Measurements from ENCODE around the gene REXO5.

The REXO5 gene

GRCh38 chr16:20765732-20766131 lies 40.6 kb upstream of the REXO5 start:
- no peak for TF ChIP-seq CTCF (IDR thresholded peaks at IDR 0.05; ENCODE audit: low read length, missing control alignments)
- no peak overlapping the region for H3K4me3 ChIP-seq (replicated peaks; ENCODE audit: low read depth, low read length)
- no peak for DNase-seq (ENCODE audit: low read depth)

GRCh38 chr16:20766294-20766693 lies 40.0 kb upstream of the REXO5 start:
- H3K4me3 ChIP-seq (replicated peaks; ENCODE audit: low read depth, low read length), result no peak overlapping the region
- no peak for DNase-seq (ENCODE audit: low read depth)
- TF ChIP-seq CTCF (IDR thresholded peaks at IDR 0.05; ENCODE audit: low read length, missing control alignments), result no peak

GRCh38 chr16:20767577-20767976 lies 38.8 kb upstream of the REXO5 start:
- no peak for DNase-seq (ENCODE audit: low read depth)
- no peak for TF ChIP-seq CTCF (IDR thresholded peaks at IDR 0.05; ENCODE audit: low read length, missing control alignments)
- H3K4me3 ChIP-seq (replicated peaks; ENCODE audit: low read depth, low read length), result no peak overlapping the region

- no peak for DNase-seq (ENCODE audit: low read depth)
- no peak overlapping the region for H3K4me3 ChIP-seq (replicated peaks; ENCODE audit: low read depth, low read length)
- TF ChIP-seq CTCF (IDR thresholded peaks at IDR 0.05; ENCODE audit: low read length, missing control alignments), result no peak
Observed at GRCh38 chr16:20768121-20768520, 38.2 kb upstream of the REXO5 start.

- TF ChIP-seq CTCF (IDR thresholded peaks at IDR 0.05; ENCODE audit: low read length, missing control alignments), result no peak
- H3K4me3 ChIP-seq (replicated peaks; ENCODE audit: low read depth, low read length), result no peak overlapping the region
- DNase-seq (ENCODE audit: low read depth), result no peak
Observed at GRCh38 chr16:20768818-20769217, 37.5 kb upstream of the REXO5 start.

GRCh38 chr16:20773679-20774078 lies 32.6 kb upstream of the REXO5 start:
- H3K4me3 ChIP-seq (replicated peaks; ENCODE audit: low read depth, low read length), result no peak overlapping the region
- no peak for TF ChIP-seq CTCF (IDR thresholded peaks at IDR 0.05; ENCODE audit: low read length, missing control alignments)
- no peak for DNase-seq (ENCODE audit: low read depth)

- DNase-seq (ENCODE audit: low read depth), result peak; percentile 77
- H3K4me3 ChIP-seq (replicated peaks; ENCODE audit: low read depth, low read length), result no peak overlapping the region
- peak; percentile 91 for TF ChIP-seq CTCF (IDR thresholded peaks at IDR 0.05; ENCODE audit: low read length, missing control alignments)
Observed at GRCh38 chr16:20774703-20775362, 31.5 kb upstream of the REXO5 start.
